ENCODE results near the gene WSCD1. TPM values are rescaled to one million over a fixed set of nuclear protein-coding genes. Genes with fewer than 3 reads are reported as not detected.

WSCD1 gene
- total RNA-seq, 2 donors from 2014 or later = 28.5 to 50.0 TPM

GRCh38 chr17:6100146-6100545 lies 30.0 kb downstream of the WSCD1 start:
- ATAC-seq = no peak
- no peak for DNase-seq
- intact Hi-C loops (cut with DNase I, micrococcal nuclease) = no loop called here

- intact Hi-C loops (cut with DNase I, micrococcal nuclease) = no loop called here
- ATAC-seq (no peak), DNase-seq (no peak)
These were observed 30.8 kb downstream of the WSCD1 start for GRCh38 chr17:6100891-6101500.

GRCh38 chr17:6101706-6102105 lies 31.5 kb downstream of the WSCD1 start:
- intact Hi-C loops (cut with DNase I, micrococcal nuclease) = no loop called here
- ATAC-seq (no peak), DNase-seq (no peak)

GRCh38 chr17:6102615-6103014 lies 32.4 kb downstream of the WSCD1 start:
- intact Hi-C loops (cut with DNase I, micrococcal nuclease) = no loop called here
- ATAC-seq = peak; percentile 74
- peak in 1 of 2 donors; percentile 12 for DNase-seq

- DNase-seq = peak; percentile 55 to 57
These were observed 34.9 kb downstream of the WSCD1 start for GRCh38 chr17:6104956-6105648.

GRCh38 chr17:6105649-6106007 lies 35.4 kb downstream of the WSCD1 start:
- ATAC-seq (peak; percentile 46), DNase-seq (peak in 1 of 2 donors; percentile 39)
- intact Hi-C loops (cut with DNase I, micrococcal nuclease) = no loop called here

More at GRCh38 chr17:6104956-6105648, 34.9 kb downstream of the WSCD1 start:
- intact Hi-C loops (cut with DNase I, micrococcal nuclease) = no loop called here
- ATAC-seq = peak; percentile 63

- ATAC-seq (no peak), DNase-seq (no peak)
- intact Hi-C loops (cut with DNase I, micrococcal nuclease) = no loop called here
These were observed 36.0 kb downstream of the WSCD1 start for GRCh38 chr17:6106212-6106611.

- no peak for ATAC-seq
- intact Hi-C loops (cut with DNase I, micrococcal nuclease) = no loop called here
These were observed 37.6 kb downstream of the WSCD1 start for GRCh38 chr17:6107791-6108190.

GRCh38 chr17:6108382-6108781 lies 38.2 kb downstream of the WSCD1 start:
- intact Hi-C loops (cut with DNase I, micrococcal nuclease) = no loop called here
- peak; percentile 54 for ATAC-seq
- DNase-seq = peak; percentile 53 to 75

More at GRCh38 chr17:6107791-6108190, 37.6 kb downstream of the WSCD1 start:
- no peak for DNase-seq

GRCh38 chr17:6108987-6109386 lies 38.8 kb downstream of the WSCD1 start:
- no peak for DNase-seq
- intact Hi-C loops (cut with DNase I, micrococcal nuclease) = no loop called here
- ATAC-seq = no peak

GRCh38 chr17:6109536-6109935 lies 39.4 kb downstream of the WSCD1 start:
- no peak for ATAC-seq
- intact Hi-C loops (cut with DNase I, micrococcal nuclease) = no loop called here
- DNase-seq = no peak

- intact Hi-C loops (cut with DNase I, micrococcal nuclease) = no loop called here
- DNase-seq = no peak
- peak; percentile 77 for ATAC-seq
These were observed 39.9 kb downstream of the WSCD1 start for GRCh38 chr17:6110088-6110487.

- DNase-seq (peak; percentile 35 to 46), ATAC-seq (peak; percentile 74)
- intact Hi-C loops (cut with DNase I, micrococcal nuclease) = no loop called here
These were observed 40.4 kb downstream of the WSCD1 start for GRCh38 chr17:6110592-6110991.

- DNase-seq (no peak), ATAC-seq (no peak)
- intact Hi-C loops (cut with DNase I, micrococcal nuclease) = no loop called here
These were observed 50.2 kb downstream of the WSCD1 start for GRCh38 chr17:6120351-6120750.

- ATAC-seq (no peak), DNase-seq (no peak)
- intact Hi-C loops (cut with DNase I, micrococcal nuclease) = no loop called here
These were observed 54.7 kb downstream of the WSCD1 start for GRCh38 chr17:6124856-6125255.

GRCh38 chr17:6126768-6127167 lies 56.6 kb downstream of the WSCD1 start:
- ATAC-seq (no peak), DNase-seq (no peak)
- intact Hi-C loops (cut with DNase I, micrococcal nuclease) = no loop called here

GRCh38 chr17:6134721-6135120 lies 64.5 kb downstream of the WSCD1 start:
- no peak for DNase-seq
- intact Hi-C loops (cut with DNase I, micrococcal nuclease) = no loop called here

GRCh38 chr17:6135236-6135635 lies 65.1 kb downstream of the WSCD1 start:
- ATAC-seq (no peak), DNase-seq (no peak)
- intact Hi-C loops (cut with DNase I, micrococcal nuclease) = no loop called here

More at GRCh38 chr17:6134721-6135120, 64.5 kb downstream of the WSCD1 start:
- no peak for ATAC-seq

- DNase-seq = no peak
- intact Hi-C loops (cut with DNase I, micrococcal nuclease) = no loop called here
- ATAC-seq = no peak
These were observed 65.8 kb downstream of the WSCD1 start for GRCh38 chr17:6135996-6136395.

GRCh38 chr17:6137716-6138502 lies 67.7 kb downstream of the WSCD1 start:
- ATAC-seq (no peak), DNase-seq (no peak)
- intact Hi-C loops (cut with DNase I, micrococcal nuclease) = no loop called here

Data from left colon (tissue), 2 donors.